K562 (cell line): Measurements from ENCODE around the gene ZNF296. TPM values are rescaled to one million over a fixed set of nuclear protein-coding genes. Genes with fewer than 3 reads are reported as not detected.

Experiments used
- ATAC-seq: fragments of 200-7000 bp; cut with Tn5 transposase; 3 replicates; pipeline ENCODE4 v1.9.1; 2020; ENCODE audit warnings: moderate library complexity
- BruUV-seq: library from RNA; stranded (reverse); fragments of 400-500 nt; replicated peaks from 2 replicates; lab custom pipeline; 2021; lab: Mats Ljungman, UMichigan
- CTCF ChIA-PET: fragments of 300-600 bp; formaldehyde crosslinking; extraction: SDS; loops from one replicate; lab custom pipeline; 2021; ENCODE audit warnings: low intra/inter-chr PET ratio; lab: Yijun Ruan, JAX
- POLR2A ChIA-PET: fragments of 300-600, 350-650 bp; sonication (Branson Sonifier 250); formaldehyde crosslinking; extraction: SDS; loops from one replicate; lab custom pipeline; 2021; ENCODE audit warnings: antibody characterized with exemption, inconsistent platforms; lab: Yijun Ruan, JAX
- DNase-seq, 4 experiments: peaks; one replicate each; pipeline versions ENCODE4 v3.0.0 to v3.0.0-alpha.2; 2011 to 2018; ENCODE audit warnings: low spot score in 3 of 4, mixed read lengths in 3 of 4; ENCODE audit errors: extremely low read depth in 1 of 4
- FAIRE-seq: peaks from 2 replicates; lab custom pipeline; 2011; peaks lifted over from hg19 to GRCh38; lab: Jason Lieb, UNC
- H2AFZ ChIP-seq: 2 replicates; pipeline ENCODE4 v1.6.0; 2011; ENCODE audit warnings: low read depth, low read length, control low read depth, inconsistent platforms
- H3K27ac ChIP-seq: fragments of 200-600 bp; 3 replicates; pipeline ENCODE4 v1.8.0; 2011; ENCODE audit warnings: low read depth, mild to moderate bottlenecking, control low read depth, inconsistent platforms, low read length, moderate library complexity, mixed read lengths; ENCODE audit errors: extremely low read depth
- H3K27me3 ChIP-seq, 2 experiments: fragments of 300-600 bp in 1 of 2; 2 replicates in 1 of 2; 3 replicates in 1 of 2; pipeline versions ENCODE4 v1.6.0 to v1.8.0; 2011; ENCODE audit warnings: inconsistent platforms in 2 of 2, low read length in 2 of 2, mild to moderate bottlenecking in 1 of 2, mixed read lengths in 1 of 2, moderate library complexity in 1 of 2; ENCODE audit not compliant: control insufficient read depth in 2 of 2, insufficient read depth in 2 of 2
- H3K36me3 ChIP-seq: fragments of 300-600 bp; 3 replicates; pipeline ENCODE4 v1.8.0; 2011; ENCODE audit warnings: mild to moderate bottlenecking, low read length, inconsistent platforms; ENCODE audit not compliant: control insufficient read depth, insufficient read depth
- H3K4me1 ChIP-seq, 2 experiments: fragments of 200-600 bp in 1 of 2; replicated peaks in 1 of 2; 2 replicates in 1 of 2; 3 replicates in 1 of 2; pipeline versions ENCODE4 v1.5.1 to v1.8.0; 2011; ENCODE audit warnings: inconsistent platforms in 2 of 2, low read length in 2 of 2, mild to moderate bottlenecking in 1 of 2, mixed read lengths in 1 of 2, moderate library complexity in 1 of 2; ENCODE audit not compliant: control insufficient read depth in 2 of 2, insufficient read depth in 2 of 2
- H3K4me2 ChIP-seq: 2 replicates; pipeline ENCODE4 v1.6.1; 2011; ENCODE audit warnings: low read length, control low read depth, inconsistent platforms, mixed read lengths; ENCODE audit not compliant: insufficient read depth
- H3K4me3 ChIP-seq: fragments of 200-600 bp; sonication (generic), shearing (Covaris generic); 2 replicates; pipeline ENCODE4 v1.5.1; 2016; ENCODE audit warnings: control low read depth, inconsistent platforms
- H3K79me2 ChIP-seq: fragments of 200-600 bp; 3 replicates; pipeline ENCODE4 v1.8.0; 2011; ENCODE audit warnings: low read length, inconsistent platforms; ENCODE audit not compliant: control insufficient read depth, insufficient read depth
- H3K9ac ChIP-seq, 2 experiments: 2 replicates each; pipeline versions ENCODE4 v1.6.0 to v1.6.1; 2011; ENCODE audit warnings: low read depth in 2 of 2, low read length in 2 of 2, control low read depth in 1 of 2, inconsistent platforms in 1 of 2, mild to moderate bottlenecking in 1 of 2, mixed read lengths in 1 of 2; ENCODE audit not compliant: insufficient read depth in 1 of 2
- H3K9me1 ChIP-seq: one replicate; pipeline ENCODE4 v1.6.0; 2011; ENCODE audit warnings: inconsistent platforms, mild to moderate bottlenecking, low read length, moderate library complexity; ENCODE audit not compliant: control insufficient read depth, insufficient read depth
- H3K9me3 ChIP-seq: replicated peaks from 2 replicates; pipeline ENCODE4 v1.5.1; 2011; ENCODE audit warnings: low read depth, low read length, inconsistent platforms; ENCODE audit not compliant: control insufficient read depth, insufficient read depth
- H4K20me1 ChIP-seq: replicated peaks from 2 replicates; pipeline ENCODE4 v1.6.1; 2011; ENCODE audit warnings: low read length, inconsistent platforms, mixed read lengths; ENCODE audit not compliant: control insufficient read depth, insufficient read depth
- ARID2 ChIP-seq: fragments of 450-650 bp; IDR thresholded peaks from 2 replicates; pipeline ENCODE4 v1.6.1; 2017; ENCODE audit warnings: antibody characterized with exemption, mild to moderate bottlenecking
- EGR1 ChIP-seq: fragments of 450-650 bp; conservative IDR thresholded peaks from 2 replicates; pipeline ENCODE4 v1.6.1; 2017; ENCODE audit warnings: mild to moderate bottlenecking
- RNF2 ChIP-seq: sonication (generic); IDR thresholded peaks from 2 replicates; pipeline ENCODE4 v1.6.1; 2016
- SUPT5H ChIP-seq: fragments of 450-650 bp; IDR thresholded peaks from 2 replicates; pipeline ENCODE4 v1.6.1; 2016
- TFAP4 ChIP-seq: sonication (generic); formaldehyde crosslinking; IDR thresholded peaks from 2 replicates; pipeline ENCODE4 v1.8.0; 2022; ENCODE audit warnings: missing genetic modification reagents, mild to moderate bottlenecking, moderate library complexity, borderline replicate concordance
- ZNF282 ChIP-seq: sonication (generic); formaldehyde crosslinking; IDR thresholded peaks from 2 replicates; pipeline ENCODE4 v1.8.1; 2023; ENCODE audit warnings: missing genetic modification reagents
- WGBS: fragments of 100-300 bp; shearing (Covaris generic); methylation state at CpG from one replicate; pipeline ENCODE4 v1.1.6; 2016; ENCODE audit warnings: low coverage, mixed read lengths; ENCODE audit not compliant: insufficient coverage; ENCODE audit errors: missing lambda C conversion rate; 5-methylcytosine and 5-hydroxymethylcytosine counted together
- in situ Hi-C: fragments of 300-500 bp; cut with MboI; formaldehyde crosslinking; loops from 4 replicates; pipeline ENCODE4 v1.15.0; 2018; ENCODE audit warnings: inconsistent platforms, mixed read lengths
- intact Hi-C: fragments of 100-400 bp; cut with micrococcal nuclease; formaldehyde crosslinking; loops from 2 replicates; pipeline ENCODE4 v1.14.2; 2022
- polyA plus RNA-seq, 8 experiments: library from polyadenylated mRNA; depleted of rRNA in 4 of 8; stranded (reverse) in 5 of 8; unstranded in 3 of 8; fragments of >200 nt; fragmentation: Nextera tagmentation in 2 of 8; fragmentation: Illumina TruSeq in 1 of 8; extraction: Ambion mirVana in 2 of 8; extraction: Trizol in 1 of 8; gene quantifications; 2 replicates each; pipeline versions ENCODE4 v1.2.1 to v1.2.3, GENCODE V29; 2011 to 2014; ENCODE audit warnings: inconsistent platforms in 1 of 8, missing spikeins in 1 of 8
- total RNA-seq, 7 experiments: library from RNA; depleted of rRNA in 6 of 7; stranded (reverse); fragments of >200 nt in 6 of 7; fragmentation: Illumina TruSeq in 2 of 7; extraction: Trizol in 2 of 7; gene quantifications; 2 replicates each; pipeline versions ENCODE4 v1.2.1 to v1.2.3, GENCODE V29; 2011 to 2021; ENCODE audit warnings: low replicate concordance in 1 of 7
- TF ChIP-seq, protein P1 (sequence below): fragments of 150-350 bp; IDR thresholded peaks from 2 replicates; pipeline ENCODE4 v1.6.1; 2014; ENCODE audit warnings: low read depth, mild to moderate bottlenecking, low read length, borderline replicate concordance

ZNF296 gene
- total and polyA plus RNA-seq, 9 of the 15 experiments (the other 6 are each of a cell fraction or from before 2014, with no cell fraction given): 0.03 to 8.8 (median 0.47) TPM; not detected in 1

GRCh38 chr19:45117167-45117594 lies 40.9 kb upstream of the ZNF296 start:
- peak; percentile 51 to 61 (median 55) for DNase-seq
- ATAC-seq: peak; percentile 76
- POLR2A ChIA-PET: interaction anchor here (0.9 to 1.9 kb wide), 3 partner anchors 10 to 38 kb away, joined by 3 to 14 read pairs (median 4); partner anchors contain the start of genes GEMIN7 and PPP1R37
- Histone ChIP-seq H3K9ac (peak overlapping the region in 1 of 2 experiments; percentile 82; a peak in 2 of 4 replicates), H3K4me2 (no peak overlapping the region), H3K36me3 (peaks cover 25% of the 10 kb centered on the region; the same call in 2 of the 3 replicates), H3K4me1 (peaks cover 4 to 37% of the 10 kb centered on the region in 2 experiments; a peak in 4 of 5 replicates), H3K27me3 (no peaks in the 10 kb centered on the region), H3K9me1 (peaks cover 5% of the 10 kb centered on the region), H3K79me2 (peaks cover 72% of the 10 kb centered on the region), H3K9me3 (no peaks in the 10 kb centered on the region), H3K27ac (no peak overlapping the region), H3K4me3 (no peak overlapping the region), H4K20me1 (peaks cover 39% of the 10 kb centered on the region), H2AFZ (no peak overlapping the region)
- in situ Hi-C loops (no loop called here), intact Hi-C loops (no loop called here)
- WGBS: 48% methylated on average over 16 of the region's 16 CpGs
- no TSS peak for BruUV-seq
- no peak for TF ChIP-seq SUPT5H
- TF ChIP-seq EGR1: peak; percentile 77
- TF ChIP-seq, protein P1, sequence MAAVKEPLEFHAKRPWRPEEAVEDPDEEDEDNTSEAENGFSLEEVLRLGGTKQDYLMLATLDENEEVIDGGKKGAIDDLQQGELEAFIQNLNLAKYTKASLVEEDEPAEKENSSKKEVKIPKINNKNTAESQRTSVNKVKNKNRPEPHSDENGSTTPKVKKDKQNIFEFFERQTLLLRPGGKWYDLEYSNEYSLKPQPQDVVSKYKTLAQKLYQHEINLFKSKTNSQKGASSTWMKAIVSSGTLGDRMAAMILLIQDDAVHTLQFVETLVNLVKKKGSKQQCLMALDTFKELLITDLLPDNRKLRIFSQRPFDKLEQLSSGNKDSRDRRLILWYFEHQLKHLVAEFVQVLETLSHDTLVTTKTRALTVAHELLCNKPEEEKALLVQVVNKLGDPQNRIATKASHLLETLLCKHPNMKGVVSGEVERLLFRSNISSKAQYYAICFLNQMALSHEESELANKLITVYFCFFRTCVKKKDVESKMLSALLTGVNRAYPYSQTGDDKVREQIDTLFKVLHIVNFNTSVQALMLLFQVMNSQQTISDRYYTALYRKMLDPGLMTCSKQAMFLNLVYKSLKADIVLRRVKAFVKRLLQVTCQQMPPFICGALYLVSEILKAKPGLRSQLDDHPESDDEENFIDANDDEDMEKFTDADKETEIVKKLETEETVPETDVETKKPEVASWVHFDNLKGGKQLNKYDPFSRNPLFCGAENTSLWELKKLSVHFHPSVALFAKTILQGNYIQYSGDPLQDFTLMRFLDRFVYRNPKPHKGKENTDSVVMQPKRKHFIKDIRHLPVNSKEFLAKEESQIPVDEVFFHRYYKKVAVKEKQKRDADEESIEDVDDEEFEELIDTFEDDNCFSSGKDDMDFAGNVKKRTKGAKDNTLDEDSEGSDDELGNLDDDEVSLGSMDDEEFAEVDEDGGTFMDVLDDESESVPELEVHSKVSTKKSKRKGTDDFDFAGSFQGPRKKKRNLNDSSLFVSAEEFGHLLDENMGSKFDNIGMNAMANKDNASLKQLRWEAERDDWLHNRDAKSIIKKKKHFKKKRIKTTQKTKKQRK: no peak
- peak; percentile 38; the same call in 1 of the 2 replicates for TF ChIP-seq ZNF282 (CRISPR knock-in tag)
- no peak for TF ChIP-seq ARID2
- TF ChIP-seq RNF2: no peak
- peak; percentile 52; the same call in 1 of the 2 replicates for TF ChIP-seq TFAP4 (CRISPR knock-in tag)
- FAIRE-seq: peak; percentile 64
- CTCF ChIA-PET: no interaction called here
